ENCODE measurements around the gene TANC1. TPM values are rescaled to one million over a fixed set of nuclear protein-coding genes. Genes with fewer than 3 reads are reported as not detected.

Gene TANC1
- polyA plus RNA-seq, 1 donor from 2014 or later = 0.37 TPM

DNA sequence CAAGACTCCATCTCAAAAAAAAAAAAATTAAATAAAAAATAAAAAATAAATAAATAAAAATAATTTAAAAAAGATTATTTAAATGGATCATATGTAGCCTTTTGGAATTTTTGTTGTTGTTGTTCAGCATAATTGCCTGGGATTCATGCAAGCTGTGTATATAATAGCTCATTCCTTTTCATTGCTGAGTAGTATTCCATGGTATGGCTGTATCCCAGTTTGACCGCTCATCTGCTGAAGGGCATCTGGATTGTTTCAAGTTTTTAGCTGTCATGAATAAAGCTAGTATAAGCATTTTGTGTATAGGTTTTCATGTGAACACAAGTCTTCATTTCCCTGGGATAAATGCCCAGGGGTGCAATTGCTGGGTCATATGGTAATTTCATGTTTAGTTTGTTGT, 6.4 kb upstream of the TANC1 start:
- Histone ChIP-seq H3F3A (ENCODE audit: insufficient read depth, low read length, poor library complexity, severe bottlenecking) (no peaks in the 10 kb centered on the region), H3K4me3 (ENCODE audit: low read length) (no peak overlapping the region), H3K79me2 (replicated peaks; ENCODE audit: insufficient read depth, low read length) (no peaks in the 10 kb centered on the region), H3K27me3 (ENCODE audit: insufficient read depth, low read depth, low read length) (peaks cover 46% of the 10 kb centered on the region), H3K9me3 (ENCODE audit: low read length) (no peaks in the 10 kb centered on the region), H3K9ac (ENCODE audit: low read length) (no peak overlapping the region), H3K27ac (ENCODE audit: low read length) (no peak overlapping the region), H2AFZ (ENCODE audit: low read depth, low read length) (no peak overlapping the region), H3K4me2 (ENCODE audit: low read length) (no peak overlapping the region), H4K20me1 (ENCODE audit: insufficient read depth) (no peaks in the 10 kb centered on the region), H3K9me2 (ENCODE audit: insufficient read depth, low read length) (no peaks in the 10 kb centered on the region), H3K36me3 (ENCODE audit: insufficient read depth, low read length) (no peaks in the 10 kb centered on the region)
- no peak for TF ChIP-seq SMC3 (conservative IDR thresholded peaks at IDR 0.05; ENCODE audit: poor library complexity)
- TF ChIP-seq, protein P1, sequence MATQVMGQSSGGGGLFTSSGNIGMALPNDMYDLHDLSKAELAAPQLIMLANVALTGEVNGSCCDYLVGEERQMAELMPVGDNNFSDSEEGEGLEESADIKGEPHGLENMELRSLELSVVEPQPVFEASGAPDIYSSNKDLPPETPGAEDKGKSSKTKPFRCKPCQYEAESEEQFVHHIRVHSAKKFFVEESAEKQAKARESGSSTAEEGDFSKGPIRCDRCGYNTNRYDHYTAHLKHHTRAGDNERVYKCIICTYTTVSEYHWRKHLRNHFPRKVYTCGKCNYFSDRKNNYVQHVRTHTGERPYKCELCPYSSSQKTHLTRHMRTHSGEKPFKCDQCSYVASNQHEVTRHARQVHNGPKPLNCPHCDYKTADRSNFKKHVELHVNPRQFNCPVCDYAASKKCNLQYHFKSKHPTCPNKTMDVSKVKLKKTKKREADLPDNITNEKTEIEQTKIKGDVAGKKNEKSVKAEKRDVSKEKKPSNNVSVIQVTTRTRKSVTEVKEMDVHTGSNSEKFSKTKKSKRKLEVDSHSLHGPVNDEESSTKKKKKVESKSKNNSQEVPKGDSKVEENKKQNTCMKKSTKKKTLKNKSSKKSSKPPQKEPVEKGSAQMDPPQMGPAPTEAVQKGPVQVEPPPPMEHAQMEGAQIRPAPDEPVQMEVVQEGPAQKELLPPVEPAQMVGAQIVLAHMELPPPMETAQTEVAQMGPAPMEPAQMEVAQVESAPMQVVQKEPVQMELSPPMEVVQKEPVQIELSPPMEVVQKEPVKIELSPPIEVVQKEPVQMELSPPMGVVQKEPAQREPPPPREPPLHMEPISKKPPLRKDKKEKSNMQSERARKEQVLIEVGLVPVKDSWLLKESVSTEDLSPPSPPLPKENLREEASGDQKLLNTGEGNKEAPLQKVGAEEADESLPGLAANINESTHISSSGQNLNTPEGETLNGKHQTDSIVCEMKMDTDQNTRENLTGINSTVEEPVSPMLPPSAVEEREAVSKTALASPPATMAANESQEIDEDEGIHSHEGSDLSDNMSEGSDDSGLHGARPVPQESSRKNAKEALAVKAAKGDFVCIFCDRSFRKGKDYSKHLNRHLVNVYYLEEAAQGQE (IDR thresholded peaks at IDR 0.05; ENCODE audit: borderline replicate concordance) = no peak
- TF ChIP-seq RAD21 (conservative IDR thresholded peaks at IDR 0.05) = no peak
- TF ChIP-seq, protein P2, sequence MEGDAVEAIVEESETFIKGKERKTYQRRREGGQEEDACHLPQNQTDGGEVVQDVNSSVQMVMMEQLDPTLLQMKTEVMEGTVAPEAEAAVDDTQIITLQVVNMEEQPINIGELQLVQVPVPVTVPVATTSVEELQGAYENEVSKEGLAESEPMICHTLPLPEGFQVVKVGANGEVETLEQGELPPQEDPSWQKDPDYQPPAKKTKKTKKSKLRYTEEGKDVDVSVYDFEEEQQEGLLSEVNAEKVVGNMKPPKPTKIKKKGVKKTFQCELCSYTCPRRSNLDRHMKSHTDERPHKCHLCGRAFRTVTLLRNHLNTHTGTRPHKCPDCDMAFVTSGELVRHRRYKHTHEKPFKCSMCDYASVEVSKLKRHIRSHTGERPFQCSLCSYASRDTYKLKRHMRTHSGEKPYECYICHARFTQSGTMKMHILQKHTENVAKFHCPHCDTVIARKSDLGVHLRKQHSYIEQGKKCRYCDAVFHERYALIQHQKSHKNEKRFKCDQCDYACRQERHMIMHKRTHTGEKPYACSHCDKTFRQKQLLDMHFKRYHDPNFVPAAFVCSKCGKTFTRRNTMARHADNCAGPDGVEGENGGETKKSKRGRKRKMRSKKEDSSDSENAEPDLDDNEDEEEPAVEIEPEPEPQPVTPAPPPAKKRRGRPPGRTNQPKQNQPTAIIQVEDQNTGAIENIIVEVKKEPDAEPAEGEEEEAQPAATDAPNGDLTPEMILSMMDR (IDR thresholded peaks at IDR 0.05; ENCODE audit: poor library complexity, severe bottlenecking) = no peak

DNA sequence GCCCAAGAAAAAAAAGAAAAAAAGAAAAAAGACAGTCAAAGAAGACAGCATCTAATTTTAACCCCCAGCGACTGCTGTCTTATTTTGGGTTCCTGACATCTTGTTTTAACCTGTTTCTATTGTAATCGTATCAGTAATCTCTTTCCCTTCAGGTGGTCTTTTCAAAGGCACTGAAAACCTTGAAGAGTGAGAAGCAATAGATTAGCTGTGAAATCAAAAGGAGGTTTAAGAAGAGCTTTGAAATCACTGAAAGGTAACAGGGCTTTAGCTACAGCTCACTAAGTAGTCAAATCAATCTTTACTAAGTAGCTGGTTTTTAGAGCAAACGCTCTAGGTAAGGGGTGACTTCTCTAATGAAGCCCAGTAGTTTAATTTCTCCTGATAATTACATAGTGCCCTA, 5.4 kb upstream of the TANC1 start:
- no peaks in the 10 kb centered on the region for H3K9me3 ChIP-seq (ENCODE audit: low read length)
- no peaks in the 10 kb centered on the region for H4K20me1 ChIP-seq (ENCODE audit: insufficient read depth)
- no peak overlapping the region for H2AFZ ChIP-seq (ENCODE audit: low read depth, low read length)
- TF ChIP-seq POLR2AphosphoS5 (IDR thresholded peaks at IDR 0.05) = no peak
- TF ChIP-seq, protein P1 (IDR thresholded peaks at IDR 0.05; ENCODE audit: borderline replicate concordance) = no peak
- no peak overlapping the region for H3K9ac ChIP-seq (ENCODE audit: low read length)
- H3K79me2 ChIP-seq (replicated peaks; ENCODE audit: insufficient read depth, low read length) = no peaks in the 10 kb centered on the region
- H3F3A ChIP-seq (ENCODE audit: insufficient read depth, low read length, poor library complexity, severe bottlenecking) = no peaks in the 10 kb centered on the region
- H3K9me2 ChIP-seq (ENCODE audit: insufficient read depth, low read length) = no peaks in the 10 kb centered on the region
- H3K27ac ChIP-seq (ENCODE audit: low read length) = no peak overlapping the region
- H3K27me3 ChIP-seq (ENCODE audit: insufficient read depth, low read depth, low read length) = peaks cover 56% of the 10 kb centered on the region
- H3K36me3 ChIP-seq (ENCODE audit: insufficient read depth, low read length) = no peaks in the 10 kb centered on the region
- H3K4me3 ChIP-seq (ENCODE audit: low read length) = no peak overlapping the region
- H3K4me2 ChIP-seq (ENCODE audit: low read length) = no peak overlapping the region

Measured in neural cell (in vitro differentiated cells).